ENCODE results near the gene APRT. TPM values are rescaled to one million over a fixed set of nuclear protein-coding genes. Genes with fewer than 3 reads are reported as not detected.

APRT gene
- total RNA-seq, 2 donors from 2014 or later = 50.6 to 90.4 TPM

DNA sequence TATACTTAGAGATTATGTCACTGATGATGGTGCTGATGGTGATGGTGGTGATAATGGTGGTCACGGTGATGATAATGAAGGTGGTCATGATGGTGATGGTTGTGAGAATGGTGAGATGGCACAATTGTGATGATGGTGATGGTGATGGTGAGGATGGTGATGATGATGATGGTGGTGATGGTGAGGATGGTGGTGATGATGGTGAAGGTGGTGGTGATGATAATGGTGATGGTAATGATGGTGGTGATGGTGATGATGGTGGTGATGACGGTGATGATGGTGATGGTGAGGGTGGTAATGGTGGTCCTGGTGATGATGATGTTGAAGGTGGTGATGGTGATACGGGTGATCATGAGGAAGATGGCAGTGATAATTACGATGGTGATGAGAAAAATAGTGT is 13.7 kb downstream of the APRT start:
- TF ChIP-seq, protein P1, sequence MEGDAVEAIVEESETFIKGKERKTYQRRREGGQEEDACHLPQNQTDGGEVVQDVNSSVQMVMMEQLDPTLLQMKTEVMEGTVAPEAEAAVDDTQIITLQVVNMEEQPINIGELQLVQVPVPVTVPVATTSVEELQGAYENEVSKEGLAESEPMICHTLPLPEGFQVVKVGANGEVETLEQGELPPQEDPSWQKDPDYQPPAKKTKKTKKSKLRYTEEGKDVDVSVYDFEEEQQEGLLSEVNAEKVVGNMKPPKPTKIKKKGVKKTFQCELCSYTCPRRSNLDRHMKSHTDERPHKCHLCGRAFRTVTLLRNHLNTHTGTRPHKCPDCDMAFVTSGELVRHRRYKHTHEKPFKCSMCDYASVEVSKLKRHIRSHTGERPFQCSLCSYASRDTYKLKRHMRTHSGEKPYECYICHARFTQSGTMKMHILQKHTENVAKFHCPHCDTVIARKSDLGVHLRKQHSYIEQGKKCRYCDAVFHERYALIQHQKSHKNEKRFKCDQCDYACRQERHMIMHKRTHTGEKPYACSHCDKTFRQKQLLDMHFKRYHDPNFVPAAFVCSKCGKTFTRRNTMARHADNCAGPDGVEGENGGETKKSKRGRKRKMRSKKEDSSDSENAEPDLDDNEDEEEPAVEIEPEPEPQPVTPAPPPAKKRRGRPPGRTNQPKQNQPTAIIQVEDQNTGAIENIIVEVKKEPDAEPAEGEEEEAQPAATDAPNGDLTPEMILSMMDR (IDR thresholded peaks at IDR 0.05) = no peak
- Histone ChIP-seq H3K36me3 (no peaks in the 10 kb centered on the region), H3K4me1 (peaks cover 0 to 12% of the 10 kb centered on the region in 2 donors), H3K9me3 (no peaks in the 10 kb centered on the region), H3K4me3 (no peak overlapping the region), H3K27me3 (no peaks in the 10 kb centered on the region), H3K27ac (no peak overlapping the region)
- no peak for DNase-seq (ENCODE audit: low spot score)

DNA sequence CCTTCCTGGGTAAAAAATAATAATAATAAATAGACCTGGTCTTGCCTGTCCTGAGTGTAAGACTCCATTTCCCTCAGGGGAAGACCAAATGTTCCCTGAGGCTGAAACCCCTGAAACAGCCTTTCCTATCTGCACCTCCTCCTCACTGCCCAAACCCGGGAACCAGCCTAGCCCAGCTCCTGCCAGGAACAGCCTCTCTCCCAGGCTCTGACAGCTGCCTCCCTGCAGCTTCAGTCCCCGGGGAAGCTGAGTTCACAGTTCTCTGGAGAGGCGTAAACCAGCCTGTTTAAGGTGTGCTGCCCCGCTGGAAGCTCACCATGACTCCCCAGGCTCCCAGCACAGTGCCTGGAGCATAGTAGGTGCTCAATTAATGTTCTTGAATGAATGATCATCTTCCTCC is 15.4 kb downstream of the APRT start:
- no peak overlapping the region for H3K27ac ChIP-seq
- DNase-seq (ENCODE audit: low spot score) = no peak
- no peaks in the 10 kb centered on the region for H3K9me3 ChIP-seq
- no peaks in the 10 kb centered on the region for H3K4me1 ChIP-seq
- no peaks in the 10 kb centered on the region for H3K27me3 ChIP-seq
- H3K36me3 ChIP-seq = no peaks in the 10 kb centered on the region
- H3K4me3 ChIP-seq = no peak overlapping the region
- TF ChIP-seq, protein P1 (IDR thresholded peaks at IDR 0.05) = no peak

DNA sequence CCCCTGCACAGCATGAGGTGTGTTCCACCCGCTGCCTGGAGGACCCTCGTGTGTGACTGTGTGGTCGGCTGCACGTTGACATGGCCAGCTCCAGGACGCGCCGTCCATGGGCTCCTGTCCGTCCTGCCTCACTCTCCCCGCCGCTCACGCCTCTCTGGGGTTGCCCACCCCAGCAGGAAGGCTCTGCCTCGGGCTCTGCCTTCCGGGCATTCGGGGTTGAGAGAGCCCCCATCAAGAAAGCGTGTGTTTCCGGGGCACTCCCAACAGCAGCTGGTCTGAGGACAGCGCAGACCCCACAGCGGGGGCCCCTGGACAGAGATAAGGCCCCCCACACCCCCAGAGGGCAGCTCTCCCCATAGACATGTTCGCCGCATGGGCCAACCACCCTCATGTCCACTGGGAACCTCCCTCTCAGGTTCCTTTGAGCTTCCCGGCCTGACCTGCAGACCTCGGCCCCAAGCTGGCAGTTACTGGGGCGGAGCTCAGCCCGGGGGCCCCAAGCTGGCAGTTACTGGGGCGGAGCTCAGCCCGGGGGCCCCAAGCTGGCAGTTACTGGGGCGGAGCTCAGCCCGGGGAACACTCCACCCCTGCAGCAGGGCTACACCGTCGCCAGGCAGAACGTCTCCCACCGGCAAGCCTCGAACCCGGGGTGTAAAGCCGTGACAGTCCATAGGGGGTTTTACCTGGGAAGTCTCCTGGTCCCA is 18.3 kb downstream of the APRT start:
- Histone ChIP-seq H3K27me3 (no peaks in the 10 kb centered on the region), H3K36me3 (no peaks in the 10 kb centered on the region), H3K4me1 (peaks cover 0 to 10% of the 10 kb centered on the region in 2 donors), H3K27ac (no peak overlapping the region), H3K4me3 (no peak overlapping the region), H3K9me3 (no peaks in the 10 kb centered on the region)
- DNase-seq (ENCODE audit: low spot score) = no peak
- TF ChIP-seq, protein P1 (IDR thresholded peaks at IDR 0.05) = no peak

DNA sequence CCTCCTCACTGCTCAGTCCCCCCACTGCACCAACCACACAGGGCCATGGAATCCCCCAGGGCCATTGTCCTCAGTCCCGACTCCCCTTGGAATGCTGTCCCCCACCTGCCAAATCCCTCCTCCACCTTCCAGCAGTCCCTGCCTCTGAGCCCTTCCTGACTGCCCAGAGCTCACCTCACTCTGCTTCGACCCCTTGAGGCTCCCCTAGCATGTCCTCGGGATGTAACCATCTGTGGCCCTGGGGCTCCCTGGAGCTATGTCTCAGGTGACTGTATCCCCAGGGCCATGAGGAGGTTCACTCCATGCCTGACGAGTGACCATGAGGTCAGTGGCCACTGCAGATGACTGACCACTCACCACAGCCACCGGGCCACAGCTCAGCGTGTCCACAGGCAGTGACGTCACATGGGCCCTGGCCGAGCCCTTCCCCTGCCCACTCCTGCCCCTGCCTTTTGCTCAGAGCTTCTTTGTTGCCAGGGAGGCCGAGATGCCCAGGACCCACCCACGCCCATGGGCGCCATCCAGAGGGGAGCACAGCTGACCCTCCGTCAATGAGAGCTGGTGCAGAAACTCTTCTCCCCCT is 19.0 kb downstream of the APRT start:
- no peaks in the 10 kb centered on the region for H3K36me3 ChIP-seq
- H3K4me3 ChIP-seq = no peak overlapping the region
- H3K9me3 ChIP-seq = no peaks in the 10 kb centered on the region
- no peak for DNase-seq (ENCODE audit: low spot score)
- TF ChIP-seq, protein P1 (IDR thresholded peaks at IDR 0.05) = no peak
- peaks cover 0 to 10% of the 10 kb centered on the region in 2 donors for H3K4me1 ChIP-seq
- H3K27me3 ChIP-seq = no peaks in the 10 kb centered on the region
- H3K27ac ChIP-seq = no peak overlapping the region

DNA sequence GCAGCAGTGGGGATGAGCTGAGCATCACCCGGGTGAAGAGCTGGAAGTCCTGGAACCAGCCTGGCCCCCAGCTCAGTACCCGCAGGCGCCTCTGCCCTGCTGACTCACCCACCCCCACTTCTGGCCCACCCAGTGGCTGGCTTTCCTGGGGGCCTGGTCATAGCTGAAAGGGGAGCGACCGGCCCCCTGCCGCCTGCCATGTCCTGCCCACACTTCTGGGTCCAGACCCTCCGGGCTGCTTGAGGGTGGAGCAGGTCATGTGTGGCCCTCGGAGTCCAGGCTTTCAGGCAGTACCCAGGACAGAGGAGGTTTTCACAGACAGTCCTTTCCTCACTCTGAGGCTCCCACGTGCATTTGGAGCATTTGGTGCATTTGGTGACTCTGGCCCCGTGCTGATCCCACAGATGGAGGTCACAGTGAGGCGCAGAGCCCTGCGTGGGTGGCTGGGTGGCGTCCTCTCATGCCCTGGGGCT is 19.6 kb downstream of the APRT start:
- Histone ChIP-seq H3K9me3 (no peaks in the 10 kb centered on the region), H3K27ac (no peak overlapping the region), H3K27me3 (no peaks in the 10 kb centered on the region), H3K36me3 (no peaks in the 10 kb centered on the region), H3K4me3 (no peak overlapping the region), H3K4me1 (peaks cover 0 to 10% of the 10 kb centered on the region in 2 donors)
- TF ChIP-seq, protein P1 (IDR thresholded peaks at IDR 0.05) = no peak
- no peak for DNase-seq (ENCODE audit: low spot score)

Measured in right atrium auricular region (tissue), 2 donors.